ENCODE data around the gene FOXA3.
A peak's percentile ranks its signal among the peaks of the same experiment; 100 is the strongest.
"Not testable (repeated sequence)": the region's sequence is repeated elsewhere in the genome, so short reads cannot be mapped to it uniquely, and the experiment has no call there.

Gene FOXA3

DNA sequence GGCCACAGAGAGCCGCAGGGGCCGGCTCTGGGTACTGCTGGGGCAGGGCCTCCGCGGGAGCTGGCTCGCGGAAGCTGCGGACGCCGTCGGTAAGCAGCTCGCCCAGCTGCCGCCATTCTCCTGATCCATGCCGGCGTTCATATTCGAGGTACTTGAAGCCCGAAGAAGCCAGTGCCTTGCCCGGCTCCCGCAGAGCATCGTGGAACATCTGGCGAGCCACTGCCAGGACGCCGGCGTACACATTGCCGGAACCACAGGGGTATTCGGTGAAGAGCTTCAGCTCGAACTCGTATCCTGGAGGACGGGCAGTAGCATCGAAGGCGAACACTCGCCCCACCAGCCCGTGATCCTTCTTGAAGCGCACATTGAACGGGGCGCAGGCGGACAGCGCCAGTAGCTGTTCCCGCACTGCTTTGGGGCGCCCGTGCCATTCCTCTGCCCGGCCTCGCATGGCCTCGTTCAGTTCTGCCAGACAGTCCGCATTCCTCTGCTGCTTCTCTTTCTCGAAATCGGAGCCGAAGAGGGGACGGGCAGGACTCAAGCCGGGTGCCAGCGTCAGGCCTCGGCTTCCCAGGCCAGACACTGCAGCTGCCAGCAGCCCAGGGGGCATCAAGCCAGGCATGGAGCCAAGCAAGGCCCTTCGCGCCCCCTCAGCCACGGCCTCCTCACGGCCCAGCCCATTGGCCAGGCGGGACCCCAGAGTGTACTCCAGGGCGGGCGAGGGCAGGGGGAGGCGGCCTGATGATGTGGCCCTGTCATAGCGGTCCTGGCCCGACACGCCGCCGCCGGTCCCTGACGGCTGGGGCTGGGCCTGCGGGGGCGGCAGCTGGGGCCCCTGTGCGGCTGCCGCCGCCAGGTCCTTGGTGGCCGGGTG lies 20.8 kb downstream of the FOXA3 start:
- no peaks in the 10 kb centered on the region for H3K9me3 ChIP-seq (ENCODE audit: control insufficient read depth, insufficient read depth, low read depth, low read length)
- H3K27ac ChIP-seq (ENCODE audit: low read depth, low read length): 0 out of 2 replicates have a peak overlapping the region, but pooled peaks have one; percentile 59
- H3K36me3 ChIP-seq (ENCODE audit: control insufficient read depth, insufficient read depth, low read length): no peaks in the 10 kb centered on the region
- H3K4me3 ChIP-seq (ENCODE audit: low read depth, low read length): peak overlapping the region; percentile 90
- H3K9ac ChIP-seq (ENCODE audit: low read length): peak overlapping the region; percentile 85
- H3K27me3 ChIP-seq (ENCODE audit: control insufficient read depth, insufficient read depth, low read length): no peaks in the 10 kb centered on the region
- H3K4me1 ChIP-seq (ENCODE audit: control insufficient read depth, insufficient read depth, low read length): peaks cover 37% of the 10 kb centered on the region

DNA sequence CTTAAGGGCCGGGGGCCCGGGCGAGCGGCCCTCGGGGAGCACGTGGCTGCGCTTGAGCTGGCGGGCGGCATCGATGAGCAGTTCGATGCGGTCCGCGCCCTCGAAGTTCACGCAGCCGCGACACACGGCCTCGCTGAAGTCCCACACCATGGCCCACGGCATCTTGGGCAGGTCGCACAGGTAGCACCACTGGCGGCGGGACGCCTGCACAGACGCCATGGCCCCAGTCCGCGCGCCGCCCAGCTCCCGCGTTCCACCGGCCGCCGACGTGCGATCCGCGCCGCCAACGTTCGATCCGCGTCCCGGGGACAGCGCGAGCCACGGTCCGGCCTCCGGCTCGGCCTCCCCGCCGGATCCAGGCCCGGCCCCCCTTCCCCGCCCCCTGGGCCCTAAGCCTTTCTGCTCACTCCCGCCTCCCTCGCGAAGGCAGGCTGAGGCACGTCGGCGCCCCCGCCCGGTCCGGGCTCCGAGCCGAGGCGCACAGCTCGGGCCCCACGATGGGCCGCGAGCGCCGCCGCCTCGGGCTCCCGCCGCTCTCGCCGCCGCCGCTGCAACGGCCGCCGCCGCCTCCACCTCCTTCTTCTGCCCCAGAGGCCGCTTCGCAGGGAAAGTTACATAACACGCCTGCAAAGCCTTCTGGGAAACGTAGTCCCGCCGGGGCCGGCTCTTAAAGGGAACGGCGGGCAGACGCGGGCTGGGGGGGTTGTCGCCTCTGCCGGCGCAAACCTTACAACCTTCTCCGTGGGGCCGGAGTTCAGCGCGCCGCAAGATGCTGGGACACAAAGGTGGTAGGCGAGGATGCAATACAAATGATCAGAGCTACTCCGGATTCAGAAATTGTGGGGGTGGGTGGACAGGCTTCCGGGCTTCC lies 21.7 kb downstream of the FOXA3 start, which contains the start of gene IRF2BP1:
TSS of gene IRF2BP1 (minus strand) at position 586 of the 871 bp plus-strand sequence. CDS start at position 219, 367 bp downstream.
- Histone ChIP-seq H3K4me1 (ENCODE audit: control insufficient read depth, insufficient read depth, low read length) (peaks cover 37% of the 10 kb centered on the region), H3K9ac (ENCODE audit: low read length) (peak within 1 kb of the TSS; percentile 85), H3K36me3 (ENCODE audit: control insufficient read depth, insufficient read depth, low read length) (no peaks in the 10 kb centered on the region), H3K27ac (ENCODE audit: low read depth, low read length) (peak within 1 kb of the TSS; percentile 78), H3K27me3 (ENCODE audit: control insufficient read depth, insufficient read depth, low read length) (no peaks in the 10 kb centered on the region), H3K9me3 (ENCODE audit: control insufficient read depth, insufficient read depth, low read depth, low read length) (no peaks in the 10 kb centered on the region), H3K4me3 (ENCODE audit: low read depth, low read length) (peak within 1 kb of the TSS; percentile 90)

DNA sequence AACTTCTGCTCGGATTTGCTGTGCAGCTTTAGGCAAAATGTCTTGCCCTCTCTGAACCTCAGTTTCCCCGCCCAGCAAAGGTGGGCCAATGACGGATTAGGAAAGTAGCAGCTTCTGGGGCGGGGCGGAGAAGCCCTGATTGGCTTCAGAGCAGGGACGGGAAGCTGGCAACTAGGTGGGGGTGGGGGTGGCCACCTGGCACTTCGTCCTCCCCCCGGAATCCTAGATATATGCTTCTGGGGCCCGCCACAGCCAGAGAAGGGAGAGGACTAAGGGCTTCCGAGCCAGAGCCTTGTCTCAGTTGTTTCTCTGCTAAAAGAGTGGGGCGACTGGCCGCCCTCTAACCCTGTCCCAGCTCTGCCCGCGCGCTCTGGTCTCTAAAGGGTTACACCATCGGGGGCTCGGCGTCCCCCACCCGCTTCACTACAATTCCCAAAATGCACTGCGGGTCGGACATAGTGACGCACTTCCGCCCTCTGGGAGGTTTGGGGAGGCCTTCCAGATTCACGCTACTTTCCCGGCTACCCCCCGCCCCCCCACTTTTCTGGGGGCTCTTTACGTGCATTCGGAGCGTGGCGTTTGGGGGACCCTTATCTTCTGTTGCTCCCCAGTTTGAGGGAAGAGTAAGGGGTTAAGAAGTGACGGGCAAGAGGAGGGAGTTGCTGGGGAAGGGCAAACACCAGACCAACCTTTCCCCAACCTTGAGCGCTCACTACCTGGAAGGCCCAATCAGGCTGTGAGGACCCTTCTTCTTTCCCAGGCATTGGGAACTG lies 22.5 kb downstream of the FOXA3 start:
- Histone ChIP-seq H3K36me3 (ENCODE audit: control insufficient read depth, insufficient read depth, low read length) (no peaks in the 10 kb centered on the region), H3K9me3 (ENCODE audit: control insufficient read depth, insufficient read depth, low read depth, low read length) (no peaks in the 10 kb centered on the region), H3K27me3 (ENCODE audit: control insufficient read depth, insufficient read depth, low read length) (no peaks in the 10 kb centered on the region), H3K9ac (ENCODE audit: low read length) (peak overlapping the region; percentile 85), H3K27ac (ENCODE audit: low read depth, low read length) (peak overlapping the region; percentile 78), H3K4me1 (ENCODE audit: control insufficient read depth, insufficient read depth, low read length) (peaks cover 30% of the 10 kb centered on the region), H3K4me3 (ENCODE audit: low read depth, low read length) (peak overlapping the region; percentile 90)

DNA sequence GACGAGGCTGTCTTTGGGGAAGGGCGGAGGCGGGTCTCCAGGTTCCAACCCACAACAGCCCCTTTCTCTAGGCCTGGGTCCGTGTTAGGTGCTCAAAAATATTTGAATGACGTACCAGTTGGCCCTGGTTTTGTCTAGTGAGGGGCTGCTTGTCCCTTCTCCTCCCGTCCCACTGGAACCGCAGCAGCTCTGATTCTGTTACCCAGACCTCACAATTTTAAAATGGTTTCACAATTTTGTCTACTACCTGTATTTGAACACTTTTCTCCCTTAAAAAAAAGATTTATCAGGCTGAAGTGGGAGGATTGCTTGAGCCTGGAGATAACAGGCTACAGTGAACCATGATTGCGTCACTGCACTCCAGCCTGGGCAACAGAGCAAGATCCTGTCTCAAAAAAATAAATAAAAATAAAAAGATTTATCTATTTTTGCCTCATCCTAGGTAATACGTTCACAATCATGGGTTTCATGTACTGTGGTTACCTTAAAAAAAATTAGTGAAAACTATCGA lies 23.1 kb downstream of the FOXA3 start:
- Histone ChIP-seq H3K27ac (ENCODE audit: low read depth, low read length) (peak overlapping the region; percentile 78), H3K27me3 (ENCODE audit: control insufficient read depth, insufficient read depth, low read length) (no peaks in the 10 kb centered on the region), H3K9me3 (ENCODE audit: control insufficient read depth, insufficient read depth, low read depth, low read length) (no peaks in the 10 kb centered on the region), H3K9ac (ENCODE audit: low read length) (peak overlapping the region; percentile 85), H3K36me3 (ENCODE audit: control insufficient read depth, insufficient read depth, low read length) (no peaks in the 10 kb centered on the region), H3K4me1 (ENCODE audit: control insufficient read depth, insufficient read depth, low read length) (peaks cover 23% of the 10 kb centered on the region), H3K4me3 (ENCODE audit: low read depth, low read length) (peak overlapping the region; percentile 90)

DNA sequence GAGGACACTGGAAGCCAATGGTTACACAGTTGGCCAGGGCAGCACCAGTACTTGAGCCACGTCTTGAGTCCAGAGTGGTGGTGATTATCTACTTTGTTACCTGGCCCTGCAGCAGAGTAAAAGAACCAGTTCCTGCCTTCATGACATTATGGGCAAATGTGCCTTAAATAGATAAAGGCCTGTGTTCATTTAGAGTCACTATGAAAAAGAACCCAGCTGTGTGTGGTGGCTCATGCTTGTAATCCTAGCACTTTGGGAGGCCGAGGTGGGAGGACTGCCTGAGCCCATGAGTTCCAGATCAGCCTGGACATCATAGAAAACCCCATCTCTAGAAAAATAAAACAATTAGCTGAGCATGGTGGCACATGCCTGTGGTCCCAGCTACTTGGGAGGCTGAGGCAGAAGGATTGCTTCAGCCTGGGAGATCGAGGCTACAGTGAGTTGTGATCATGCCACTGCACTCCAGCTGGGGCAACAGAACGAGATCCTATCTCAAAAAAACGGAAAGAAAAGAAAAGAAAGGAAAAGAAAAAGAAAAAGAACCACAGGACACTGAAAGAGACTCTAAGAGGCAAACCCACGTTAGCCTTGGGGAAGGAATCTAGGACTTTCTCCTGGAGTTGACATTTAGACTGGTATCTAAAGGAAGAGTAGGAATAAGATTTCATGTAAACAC lies 25.2 kb downstream of the FOXA3 start:
- Histone ChIP-seq H3K4me3 (ENCODE audit: low read depth, low read length) (no peak overlapping the region), H3K36me3 (ENCODE audit: control insufficient read depth, insufficient read depth, low read length) (no peaks in the 10 kb centered on the region), H3K9ac (ENCODE audit: low read length) (no peak overlapping the region), H3K4me1 (ENCODE audit: control insufficient read depth, insufficient read depth, low read length) (peaks cover 10% of the 10 kb centered on the region), H3K27ac (ENCODE audit: low read depth, low read length) (no peak overlapping the region), H3K9me3 (ENCODE audit: control insufficient read depth, insufficient read depth, low read depth, low read length) (no peaks in the 10 kb centered on the region), H3K27me3 (ENCODE audit: control insufficient read depth, insufficient read depth, low read length) (no peaks in the 10 kb centered on the region)

DNA sequence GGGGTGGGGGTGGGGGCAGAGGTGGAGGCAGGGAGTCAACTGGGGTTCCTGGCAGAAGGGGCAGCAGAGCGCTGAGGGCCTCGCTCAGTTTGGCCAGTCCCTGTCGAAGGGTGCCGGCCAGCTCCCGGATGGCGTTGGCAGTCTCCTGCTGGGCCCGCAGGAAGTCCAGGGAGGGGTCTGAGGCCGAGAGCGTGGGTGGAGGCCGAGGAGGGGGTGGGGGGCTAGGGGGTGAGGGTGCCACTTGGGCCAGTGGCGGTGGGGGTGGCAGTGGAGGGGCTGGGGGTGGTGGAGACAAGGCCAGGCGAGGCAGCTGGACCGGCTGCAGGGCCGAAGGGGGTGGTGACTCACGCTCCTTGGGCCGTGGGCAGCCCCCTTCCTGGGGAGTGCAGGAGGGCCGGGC lies 26.8 kb downstream of the FOXA3 start:
- Histone ChIP-seq H3K9ac (ENCODE audit: low read length) (no peak overlapping the region), H3K4me1 (ENCODE audit: control insufficient read depth, insufficient read depth, low read length) (peaks cover 4% of the 10 kb centered on the region; the same call in 1 of the 2 replicates), H3K27me3 (ENCODE audit: control insufficient read depth, insufficient read depth, low read length) (no peaks in the 10 kb centered on the region), H3K27ac (ENCODE audit: low read depth, low read length) (no peak overlapping the region), H3K9me3 (ENCODE audit: control insufficient read depth, insufficient read depth, low read depth, low read length) (no peaks in the 10 kb centered on the region), H3K4me3 (ENCODE audit: low read depth, low read length) (no peak overlapping the region), H3K36me3 (ENCODE audit: control insufficient read depth, insufficient read depth, low read length) (peaks cover 4% of the 10 kb centered on the region; the same call in 1 of the 2 replicates)

DNA sequence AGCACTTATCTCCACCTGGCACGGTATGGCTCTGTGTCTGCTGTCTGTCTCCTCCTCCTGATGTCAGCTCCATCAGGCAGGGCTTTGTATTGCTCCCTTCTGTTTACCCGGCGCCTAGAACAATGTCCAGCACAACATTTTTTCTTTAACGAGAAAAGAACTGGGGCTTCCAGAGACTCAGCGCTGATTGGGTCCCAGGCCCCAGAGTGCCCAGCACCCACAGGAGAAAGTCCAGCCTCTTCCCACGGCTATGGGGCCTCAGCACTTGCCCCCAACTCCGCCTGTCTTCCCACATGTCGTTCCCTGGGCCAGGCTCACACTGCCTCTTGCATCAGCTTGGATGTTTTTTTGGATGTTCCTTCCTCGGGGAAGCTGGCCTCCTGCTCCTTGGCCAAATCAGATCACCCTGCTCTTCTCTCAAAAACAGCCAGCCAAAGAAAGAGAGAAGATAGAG lies 31.4 kb downstream of the FOXA3 start:
- H3K36me3 ChIP-seq (ENCODE audit: control insufficient read depth, insufficient read depth, low read length): peaks cover 16% of the 10 kb centered on the region; the same call in 1 of the 2 replicates
- H3K9me3 ChIP-seq (ENCODE audit: control insufficient read depth, insufficient read depth, low read depth, low read length): no peaks in the 10 kb centered on the region
- H3K27me3 ChIP-seq (ENCODE audit: control insufficient read depth, insufficient read depth, low read length): peaks cover 2% of the 10 kb centered on the region
- no peak overlapping the region for H3K9ac ChIP-seq (ENCODE audit: low read length)
- H3K4me3 ChIP-seq (ENCODE audit: low read depth, low read length): no peak overlapping the region
- H3K27ac ChIP-seq (ENCODE audit: low read depth, low read length): no peak overlapping the region
- no peaks in the 10 kb centered on the region for H3K4me1 ChIP-seq (ENCODE audit: control insufficient read depth, insufficient read depth, low read length)

DNA sequence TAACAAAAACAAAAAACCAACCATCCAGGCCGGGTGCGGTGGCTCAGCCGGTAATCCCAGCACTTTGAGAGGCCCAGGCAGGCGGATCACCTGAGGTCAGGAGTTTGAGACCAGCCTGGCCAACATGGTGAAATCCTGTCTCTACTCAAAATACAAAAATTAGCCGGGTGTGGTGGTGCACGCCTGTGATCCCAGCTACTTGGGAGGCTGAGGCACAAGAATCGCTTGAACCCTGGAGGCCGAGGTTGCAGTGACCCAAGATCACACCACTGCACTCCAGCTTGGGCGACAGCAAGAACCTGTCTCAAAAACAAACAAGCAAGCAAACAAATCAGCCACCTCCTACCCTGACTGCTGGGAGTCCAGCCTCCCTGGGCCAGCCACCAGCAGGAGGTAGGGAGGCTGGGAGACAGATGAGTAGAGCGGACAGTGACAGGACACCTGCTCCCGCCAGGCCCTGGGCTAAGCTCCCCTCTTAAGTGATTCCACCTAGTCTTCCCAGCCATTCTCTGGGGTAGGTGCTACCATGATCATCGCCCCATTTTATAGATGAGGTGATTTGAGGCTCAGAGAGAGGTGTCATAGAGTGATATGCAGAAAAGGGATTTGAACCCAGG lies 32.0 kb downstream of the FOXA3 start:
- not testable (repeated sequence) for H3K9me3 ChIP-seq (ENCODE audit: control insufficient read depth, insufficient read depth, low read depth, low read length); H3K27me3 ChIP-seq (ENCODE audit: control insufficient read depth, insufficient read depth, low read length); H3K27ac ChIP-seq (ENCODE audit: low read depth, low read length); H3K9ac ChIP-seq (ENCODE audit: low read length); H3K4me1 ChIP-seq (ENCODE audit: control insufficient read depth, insufficient read depth, low read length); H3K4me3 ChIP-seq (ENCODE audit: low read depth, low read length)
- H3K36me3 ChIP-seq (ENCODE audit: control insufficient read depth, insufficient read depth, low read length): peaks cover 16% of the 10 kb centered on the region; the same call in 1 of the 2 replicates

DNA sequence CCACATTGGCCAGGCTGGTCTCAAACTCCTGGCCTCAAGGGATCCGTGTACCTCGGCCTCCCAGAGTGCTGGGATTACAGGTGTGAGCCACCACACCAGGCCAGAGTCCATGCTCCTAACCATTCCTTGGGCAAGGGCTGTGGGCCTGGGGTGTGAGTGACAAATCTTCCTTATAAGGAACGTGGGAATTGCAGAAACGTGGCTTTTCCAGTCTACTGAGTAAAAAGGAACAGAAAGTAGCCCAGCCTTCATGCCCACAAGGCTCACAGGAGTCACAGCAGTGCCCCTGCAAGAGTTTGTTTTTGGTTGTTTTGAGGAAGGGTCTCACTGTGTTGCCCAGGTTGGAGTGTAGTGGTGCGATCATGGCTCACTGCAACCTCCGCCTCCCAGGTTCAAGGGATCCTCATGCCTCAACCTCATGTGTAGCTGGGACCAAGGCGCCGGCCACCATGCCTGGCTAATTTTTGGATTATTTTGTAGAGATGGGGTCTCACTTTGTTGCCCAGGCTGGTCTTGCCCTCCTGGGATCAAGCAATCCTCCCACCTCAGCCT lies 33.2 kb downstream of the FOXA3 start:
- no peaks in the 10 kb centered on the region for H3K4me1 ChIP-seq (ENCODE audit: control insufficient read depth, insufficient read depth, low read length)
- peaks cover 16% of the 10 kb centered on the region; the same call in 1 of the 2 replicates for H3K36me3 ChIP-seq (ENCODE audit: control insufficient read depth, insufficient read depth, low read length)
- no peak overlapping the region for H3K4me3 ChIP-seq (ENCODE audit: low read depth, low read length)
- no peak overlapping the region for H3K9ac ChIP-seq (ENCODE audit: low read length)
- H3K27me3 ChIP-seq (ENCODE audit: control insufficient read depth, insufficient read depth, low read length): peaks cover 18% of the 10 kb centered on the region
- no peak overlapping the region for H3K27ac ChIP-seq (ENCODE audit: low read depth, low read length)
- no peaks in the 10 kb centered on the region for H3K9me3 ChIP-seq (ENCODE audit: control insufficient read depth, insufficient read depth, low read depth, low read length)
